GM12878 (cell line): Measurements from ENCODE around the gene DGKB. TPM values are rescaled to one million over a fixed set of nuclear protein-coding genes. Genes with fewer than 3 reads are reported as not detected.

ENCODE experiments used
- ATAC-seq: fragments of 200-7000 bp; cut with Tn5 transposase; 3 replicates; pipeline ENCODE4 v1.9.1; 2020; ENCODE audit warnings: mild to moderate bottlenecking, moderate library complexity
- BruUV-seq: library from RNA; stranded (reverse); fragments of 400-500 nt; replicated peaks from 2 replicates; lab custom pipeline; 2021; lab: Mats Ljungman, UMichigan
- CTCF ChIA-PET: fragments of 300-600 bp; sonication (Branson Sonifier 250); formaldehyde crosslinking; extraction: SDS; loops from one replicate; lab custom pipeline; 2021; ENCODE audit warnings: inconsistent platforms; lab: Yijun Ruan, JAX
- POLR2A ChIA-PET: fragments of 350-600 bp; formaldehyde crosslinking; extraction: SDS; loops from one replicate; lab custom pipeline; 2021; ENCODE audit warnings: inconsistent platforms; lab: Charles Lee
- RAD21 ChIA-PET: fragments of 300-600 bp; sonication (Branson Sonifier 250); formaldehyde crosslinking; loops from one replicate; lab custom pipeline; 2023; ENCODE audit warnings: antibody characterized with exemption; ENCODE audit not compliant: unreplicated experiment; lab: Charles Lee
- SMC1A ChIA-PET: fragments of 300-600 bp; sonication (Branson Sonifier 250); formaldehyde crosslinking; loops from one replicate; lab custom pipeline; 2023; ENCODE audit not compliant: unreplicated experiment, uncharacterized antibody; lab: Charles Lee
- DNase-seq: peaks from one replicate; pipeline ENCODE4 v3.0.0-alpha.2; 2011; ENCODE audit warnings: low read depth, low spot score
- FAIRE-seq: peaks from 3 replicates; lab custom pipeline; 2011; peaks lifted over from hg19 to GRCh38; lab: Jason Lieb, UNC
- H2AFZ ChIP-seq: 2 replicates; pipeline ENCODE4 v1.6.0; 2011; ENCODE audit warnings: low read depth, low read length, control low read depth; ENCODE audit not compliant: control insufficient read depth
- H3K27ac ChIP-seq: 2 replicates; pipeline ENCODE4 v1.5.1; 2011; ENCODE audit warnings: control low read depth; ENCODE audit not compliant: control insufficient read depth, insufficient read depth
- H3K27me3 ChIP-seq, 2 experiments: replicated peaks in 1 of 2; 2 replicates each; pipeline versions ENCODE4 v1.6.0 to v1.6.1; 2011; ENCODE audit warnings: low read length in 1 of 2; ENCODE audit not compliant: control insufficient read depth in 2 of 2, insufficient read depth in 2 of 2
- H3K36me3 ChIP-seq, 2 experiments: 2 replicates each; pipeline ENCODE4 v1.5.1; 2011; ENCODE audit warnings: low read length in 1 of 2; ENCODE audit not compliant: control insufficient read depth in 2 of 2, insufficient read depth in 2 of 2
- H3K4me1 ChIP-seq: 2 replicates; pipeline ENCODE4 v1.6.1; 2011; ENCODE audit warnings: mild to moderate bottlenecking, low read length, moderate library complexity, mixed read lengths; ENCODE audit not compliant: control insufficient read depth, insufficient read depth
- H3K4me2 ChIP-seq: 2 replicates; pipeline ENCODE4 v1.6.0; 2011; ENCODE audit warnings: control low read depth; ENCODE audit not compliant: control insufficient read depth, insufficient read depth
- H3K4me3 ChIP-seq: fragments of 200-600 bp; sonication (generic); 2 replicates; pipeline ENCODE4 v1.5.1; 2016
- H3K79me2 ChIP-seq: 2 replicates; pipeline ENCODE4 v1.6.0; 2011; ENCODE audit warnings: low read length; ENCODE audit not compliant: control insufficient read depth, insufficient read depth
- H3K9ac ChIP-seq: 2 replicates; pipeline ENCODE4 v1.8.0; 2011; ENCODE audit warnings: low read length, control low read depth, mixed read lengths; ENCODE audit not compliant: control insufficient read depth, insufficient read depth
- H3K9me3 ChIP-seq: replicated peaks from 3 replicates; pipeline ENCODE4 v1.5.1; 2011; ENCODE audit warnings: mild to moderate bottlenecking, low read length; ENCODE audit not compliant: control insufficient read depth, insufficient read depth
- H4K20me1 ChIP-seq: 2 replicates; pipeline ENCODE4 v1.6.0; 2011; ENCODE audit not compliant: control insufficient read depth, insufficient read depth
- CHD1 ChIP-seq: IDR thresholded peaks from 2 replicates; pipeline ENCODE4 v1.6.1; 2012; ENCODE audit warnings: low read depth, low read length, improper control_type of control experiment
- CHD2 ChIP-seq: IDR thresholded peaks from 2 replicates; pipeline ENCODE4 v1.6.1; 2011; ENCODE audit warnings: low read depth, low read length, improper control_type of control experiment, borderline replicate concordance
- EP300 ChIP-seq, 2 experiments: fragments of 150-350 bp in 1 of 2; IDR thresholded peaks; 2 replicates each; pipeline ENCODE4 v1.6.1; 2011 to 2012; ENCODE audit warnings: low read depth in 2 of 2, low read length in 2 of 2, borderline replicate concordance in 1 of 2, improper control_type of control experiment in 1 of 2, inconsistent platforms in 1 of 2; ENCODE audit not compliant: control insufficient read depth in 1 of 2
- ETV6 ChIP-seq, 2 experiments: fragments of 450-650 bp in 1 of 2; IDR thresholded peaks in 1 of 2; conservative IDR thresholded peaks in 1 of 2; 2 replicates each; pipeline ENCODE4 v1.6.1; 2014; ENCODE audit warnings: antibody characterized with exemption in 1 of 2, borderline replicate concordance in 1 of 2, low read depth in 1 of 2, mild to moderate bottlenecking in 1 of 2, moderate library complexity in 1 of 2
- GATAD2B ChIP-seq: fragments of 450-650 bp; conservative IDR thresholded peaks from 2 replicates; pipeline ENCODE4 v1.6.1; 2017; ENCODE audit warnings: low read depth, mild to moderate bottlenecking, moderate library complexity
- HDGF ChIP-seq: fragments of 450-650 bp; IDR thresholded peaks from 2 replicates; pipeline ENCODE4 v1.6.1; 2016; ENCODE audit warnings: antibody characterized with exemption
- MEF2B ChIP-seq: fragments of 450-650 bp; IDR thresholded peaks from 2 replicates; pipeline ENCODE4 v1.6.1; 2018; ENCODE audit warnings: mild to moderate bottlenecking, moderate library complexity; ENCODE audit not compliant: partially characterized antibody, poor library complexity, severe bottlenecking
- MYB ChIP-seq: fragments of 150-350 bp; IDR thresholded peaks from 2 replicates; pipeline ENCODE4 v1.6.1; 2014; ENCODE audit warnings: mild to moderate bottlenecking, low read depth, low read length, borderline replicate concordance
- PAX5 ChIP-seq: IDR thresholded peaks from 2 replicates; pipeline ENCODE4 v1.6.1; 2011; ENCODE audit warnings: low read depth, low read length, borderline replicate concordance
- PKNOX1 ChIP-seq: fragments of 450-650 bp; IDR thresholded peaks from 2 replicates; pipeline ENCODE4 v1.6.1; 2016; ENCODE audit warnings: mild to moderate bottlenecking
- RAD21 ChIP-seq: IDR thresholded peaks from 2 replicates; pipeline ENCODE4 v1.6.1; 2011; ENCODE audit warnings: mild to moderate bottlenecking, low read depth, low read length, moderate library complexity; ENCODE audit not compliant: insufficient read depth
- RAD51 ChIP-seq: fragments of 450-650 bp; IDR thresholded peaks from 2 replicates; pipeline ENCODE4 v1.6.1; 2016; ENCODE audit warnings: moderate library complexity, mild to moderate bottlenecking, inconsistent platforms
- RELA ChIP-seq: fragments of 450-650 bp; IDR thresholded peaks from 2 replicates; pipeline ENCODE4 v1.8.0; 2014; ENCODE audit warnings: borderline replicate concordance; ENCODE audit not compliant: partially characterized antibody
- SKIL ChIP-seq: fragments of 450-650 bp; IDR thresholded peaks from 2 replicates; pipeline ENCODE4 v1.6.1; 2017; ENCODE audit warnings: mild to moderate bottlenecking, low read depth, inconsistent platforms; ENCODE audit not compliant: poor library complexity, severe bottlenecking
- SMAD5 ChIP-seq: IDR thresholded peaks from 2 replicates; pipeline ENCODE4 v1.6.1; 2016; ENCODE audit warnings: antibody characterized with exemption, low read depth
- SREBF1 ChIP-seq: IDR thresholded peaks from 2 replicates; pipeline ENCODE4 v1.6.1; 2012; ENCODE audit warnings: mild to moderate bottlenecking, low read length
- STAT3 ChIP-seq: IDR thresholded peaks from 2 replicates; pipeline ENCODE4 v1.6.1; 2011; ENCODE audit warnings: low read depth, low read length, improper control_type of control experiment
- TARDBP ChIP-seq: IDR thresholded peaks from 2 replicates; pipeline ENCODE4 v1.6.1; 2016; ENCODE audit warnings: borderline replicate concordance
- TCF7 ChIP-seq: IDR thresholded peaks from 2 replicates; pipeline ENCODE4 v1.6.1; 2014; ENCODE audit warnings: antibody characterized with exemption, borderline replicate concordance
- WRNIP1 ChIP-seq: IDR thresholded peaks from 2 replicates; pipeline ENCODE4 v1.6.1; 2011; ENCODE audit warnings: low read depth, low read length, improper control_type of control experiment, borderline replicate concordance
- ZNF217 ChIP-seq: fragments of 450-650 bp; IDR thresholded peaks from 2 replicates; pipeline ENCODE4 v1.6.1; 2017; ENCODE audit warnings: antibody characterized with exemption, mild to moderate bottlenecking
- WGBS: methylation state at CpG from one replicate; pipeline ENCODE4 v1.1.6; 2016; ENCODE audit warnings: low lambda C conversion rate; ENCODE audit not compliant: insufficient replicate concordance, insufficient coverage; ENCODE audit errors: missing lambda C conversion rate; 5-methylcytosine and 5-hydroxymethylcytosine counted together
- in situ Hi-C: fragments of 300-500 bp; cut with MboI; formaldehyde crosslinking; loops from 9 replicates; pipeline ENCODE4 v1.14.3; 2018; ENCODE audit warnings: mixed read lengths
- intact Hi-C: fragments of 100-400 bp; cut with micrococcal nuclease; formaldehyde crosslinking; loops from one replicate; pipeline ENCODE4 v1.14.2; 2022; ENCODE audit not compliant: unreplicated experiment
- polyA plus RNA-seq, 11 experiments: library from polyadenylated mRNA; depleted of rRNA in 4 of 11; unstranded in 6 of 11; stranded (reverse) in 5 of 11; fragments of >200 nt; fragmentation: Nextera tagmentation in 4 of 11; fragmentation: Illumina TruSeq in 1 of 11; extraction: Ambion mirVana in 4 of 11; extraction: Trizol in 1 of 11; gene quantifications; 1 replicate in 1 of 11; 2 replicates in 10 of 11; pipeline versions ENCODE4 v1.2.1 to v1.2.3, GENCODE V29; 2011 to 2016; ENCODE audit warnings: inconsistent platforms in 2 of 11, missing spikeins in 2 of 11, low read depth in 1 of 11
- total RNA-seq, 4 experiments: library from RNA; depleted of rRNA in 3 of 4; stranded (reverse); fragments of >200 nt in 3 of 4; fragmentation: Illumina TruSeq in 1 of 4; extraction: Trizol in 1 of 4; gene quantifications; 2 replicates each; pipeline versions ENCODE4 v1.2.1 to v1.2.3, GENCODE V29; 2013 to 2021

Gene DGKB
- total and polyA plus RNA-seq, 10 of the 15 experiments (the other 5 are each of a cell fraction or from before 2014, with no cell fraction given), result 0.02 to 0.10 (median 0.04) TPM; not detected in 6

- TF ChIP-seq SKIL (no peak), RAD21 (no peak), TARDBP (no peak), GATAD2B (no peak), PKNOX1 (no peak), CHD1 (no peak), SREBF1 (no peak), RELA (no peak)
Observed at GRCh38 chr7:14754631-14755030, 147.9 kb downstream of the DGKB start (continued).

GRCh38 chr7:14752301-14752700, 150.2 kb downstream of the DGKB start:
- no peak for DNase-seq
- Histone ChIP-seq H3K4me1 (no peaks in the 10 kb centered on the region), H3K36me3 (no peaks in the 10 kb centered on the region), H3K4me3 (no peak overlapping the region), H3K9ac (no peak overlapping the region), H3K27ac (no peak overlapping the region), H3K4me2 (no peak overlapping the region), H3K27me3 (no peaks in the 10 kb centered on the region), H2AFZ (no peak overlapping the region), H3K79me2 (no peaks in the 10 kb centered on the region), H4K20me1 (no peaks in the 10 kb centered on the region), H3K9me3 (no peaks in the 10 kb centered on the region)
- BruUV-seq, result no TSS peak
- ChIA-PET RAD21 (no interaction called here), SMC1A (no interaction called here), POLR2A (no interaction called here), CTCF (interaction anchor here (1.1 kb wide), 1 partner anchor 33 kb away, joined by 3 read pairs; no protein-coding TSS in a partner anchor)
- in situ Hi-C loops (no loop called here), intact Hi-C loops (no loop called here)
- 48% methylated on average over 3 of the region's 3 CpGs for WGBS
- no peak for FAIRE-seq
- ATAC-seq, result no peak
- TF ChIP-seq TCF7 (no peak), HDGF (no peak), MEF2B (no peak), PKNOX1 (no peak), RAD51 (no peak), ZNF217 (no peak), CHD2 (no peak), EP300 (IDR thresholded peaks at IDR 0.05; ENCODE audit: borderline replicate concordance in 1 of 2, control insufficient read depth in 1 of 2, low read depth in 2 of 2, low read length in 2 of 2) (no peak), PAX5 (no peak), STAT3 (no peak), ETV6 (conservative IDR thresholded peaks at IDR 0.05 in 1 of 2, IDR thresholded peaks at IDR 0.05 in 1 of 2; ENCODE audit: borderline replicate concordance in 1 of 2, low read depth in 1 of 2) (no peak), SMAD5 (no peak), WRNIP1 (no peak), MYB (no peak), RELA (no peak)
